GM23248 (cell line): ENCODE measurements around the gene PGK1. TPM values are rescaled to one million over a fixed set of nuclear protein-coding genes. Genes with fewer than 3 reads are reported as not detected.
A peak's percentile ranks its signal among the peaks of the same experiment; 100 is the strongest.
"Not testable (repeated sequence)": the region's sequence is repeated elsewhere in the genome, so short reads cannot be mapped to it uniquely, and the experiment has no call there.

Source experiments
- DNase-seq: peaks from one replicate; pipeline ENCODE4 v3.0.0-alpha.2; 2015
- H2AFZ ChIP-seq: fragments of 200-600 bp; sonication (generic); 2 replicates; pipeline ENCODE4 v1.6.1; 2016; ENCODE audit warnings: antibody characterized with exemption
- H3F3A ChIP-seq: fragments of 200-600 bp; sonication (generic); 2 replicates; pipeline ENCODE4 v1.6.1; 2016; ENCODE audit warnings: mild to moderate bottlenecking, antibody characterized with exemption, mixed run types; ENCODE audit not compliant: insufficient read depth
- H3K27ac ChIP-seq: fragments of 200-600 bp; sonication (generic); 2 replicates; pipeline ENCODE4 v1.5.1; 2016; ENCODE audit warnings: mild to moderate bottlenecking
- H3K27me3 ChIP-seq: fragments of 200-600 bp; sonication (generic); replicated peaks from 2 replicates; pipeline ENCODE4 v1.6.1; 2016; ENCODE audit warnings: mild to moderate bottlenecking; ENCODE audit not compliant: insufficient read depth
- H3K36me3 ChIP-seq: fragments of 200-600 bp; sonication (generic); 2 replicates; pipeline ENCODE4 v1.6.1; 2016; ENCODE audit warnings: low read depth, mild to moderate bottlenecking
- H3K4me1 ChIP-seq: fragments of 200-600 bp; sonication (generic); 2 replicates; pipeline ENCODE4 v1.6.1; 2016; ENCODE audit warnings: mild to moderate bottlenecking; ENCODE audit not compliant: insufficient read depth
- H3K4me2 ChIP-seq: fragments of 200-600 bp; sonication (generic); one replicate; pipeline ENCODE4 v1.6.1; 2016; ENCODE audit warnings: mild to moderate bottlenecking; ENCODE audit not compliant: unreplicated experiment
- H3K4me3 ChIP-seq: fragments of 200-600 bp; sonication (generic); 2 replicates; pipeline ENCODE4 v1.5.1; 2016; ENCODE audit warnings: mild to moderate bottlenecking
- H3K79me2 ChIP-seq: fragments of 200-600 bp; sonication (generic); 2 replicates; pipeline ENCODE4 v1.6.1; 2016; ENCODE audit warnings: mild to moderate bottlenecking; ENCODE audit not compliant: insufficient read depth
- H3K9ac ChIP-seq: fragments of 200-600 bp; sonication (generic); 2 replicates; pipeline ENCODE4 v1.6.1; 2016; ENCODE audit warnings: mild to moderate bottlenecking
- H3K9me2 ChIP-seq: fragments of 200-600 bp; sonication (generic); 2 replicates; pipeline ENCODE4 v1.6.1; 2016; ENCODE audit warnings: mixed run types, mild to moderate bottlenecking, moderate library complexity; ENCODE audit not compliant: insufficient read depth
- H3K9me3 ChIP-seq: fragments of 200-600 bp; sonication (generic); one replicate; pipeline ENCODE4 v1.6.1; 2017; ENCODE audit warnings: low read depth
- H4K20me1 ChIP-seq: fragments of 200-600 bp; sonication (generic); 2 replicates; pipeline ENCODE4 v1.6.0; 2016; ENCODE audit not compliant: insufficient read depth
- EZH2 ChIP-seq: fragments of 200-600 bp; sonication (generic); IDR thresholded peaks from 2 replicates; pipeline ENCODE4 v1.6.1; 2018; ENCODE audit warnings: antibody characterized with exemption, mild to moderate bottlenecking; ENCODE audit not compliant: insufficient read depth, poor library complexity, severe bottlenecking
- EZH2phosphoT487 ChIP-seq: fragments of 200-600 bp; sonication (generic); IDR thresholded peaks from 2 replicates; pipeline ENCODE4 v1.6.1; 2018; ENCODE audit warnings: antibody characterized with exemption, moderate library complexity, mild to moderate bottlenecking, low read depth; ENCODE audit not compliant: insufficient read depth
- WGBS, 2 experiments: methylation state at CpG; one replicate each; pipeline ENCODE4 v1.1.6; 2015 to 2017; ENCODE audit warnings: low lambda C conversion rate in 2 of 2, low coverage in 1 of 2; ENCODE audit errors: missing lambda C conversion rate in 2 of 2; 5-methylcytosine and 5-hydroxymethylcytosine counted together
- in situ Hi-C: fragments of 300-500 bp; cut with MboI; formaldehyde crosslinking; loops from 2 replicates; pipeline ENCODE4 v1.15.0; 2020
- polyA plus RNA-seq: library from polyadenylated mRNA; unstranded; fragments of >200 nt; fragmentation: Nextera tagmentation; extraction: Ambion mirVana; gene quantifications from 2 replicates; pipeline ENCODE4 v1.2.1, GENCODE V29; 2016
- total RNA-seq: library from RNA; depleted of rRNA; stranded (reverse); fragments of >200 nt; shearing (Covaris generic); gene quantifications from 2 replicates; pipeline ENCODE4 v1.2.3, GENCODE V29; 2014

Gene PGK1
- total and polyA plus RNA-seq, 2 experiments from 2014 or later, result 644 to 749 TPM

GRCh38 chrX:78075787-78076389, 28.2 kb upstream of the PGK1 start:
- TF ChIP-seq EZH2, result no peak
- no peak for TF ChIP-seq EZH2phosphoT487
- Histone ChIP-seq H4K20me1 (no peaks in the 10 kb centered on the region), H3K9ac (no peak overlapping the region), H3K9me2 (no peaks in the 10 kb centered on the region), H3F3A (no peaks in the 10 kb centered on the region), H3K27me3 (no peaks in the 10 kb centered on the region), H3K36me3 (no peaks in the 10 kb centered on the region), H3K4me1 (no peaks in the 10 kb centered on the region), H2AFZ (no peak overlapping the region), H3K9me3 (no peaks in the 10 kb centered on the region), H3K4me3 (no peak overlapping the region), H3K27ac (no peak overlapping the region), H3K79me2 (no peaks in the 10 kb centered on the region), H3K4me2 (no peak overlapping the region)
- WGBS, 2 experiments, result 84 to 93% methylated on average over 5 of the region's 5 CpGs
- no peak for DNase-seq
- in situ Hi-C loops, result no loop called here

- H3K36me3 ChIP-seq, H4K20me1 ChIP-seq, H3K4me2 ChIP-seq, H3K27ac ChIP-seq, H2AFZ ChIP-seq, H3F3A ChIP-seq, H3K9me3 ChIP-seq, H3K27me3 ChIP-seq, in situ Hi-C loops, H3K9me2 ChIP-seq, H3K4me3 ChIP-seq, DNase-seq, H3K9ac ChIP-seq, H3K4me1 ChIP-seq, H3K79me2 ChIP-seq: not testable (repeated sequence)
- WGBS, 2 experiments, result 87 to 96% methylated on average over 5 to 6 of the region's 6 CpGs
Measured at GRCh38 chrX:78081413-78081812, 22.6 kb upstream of the PGK1 start.

DNA sequence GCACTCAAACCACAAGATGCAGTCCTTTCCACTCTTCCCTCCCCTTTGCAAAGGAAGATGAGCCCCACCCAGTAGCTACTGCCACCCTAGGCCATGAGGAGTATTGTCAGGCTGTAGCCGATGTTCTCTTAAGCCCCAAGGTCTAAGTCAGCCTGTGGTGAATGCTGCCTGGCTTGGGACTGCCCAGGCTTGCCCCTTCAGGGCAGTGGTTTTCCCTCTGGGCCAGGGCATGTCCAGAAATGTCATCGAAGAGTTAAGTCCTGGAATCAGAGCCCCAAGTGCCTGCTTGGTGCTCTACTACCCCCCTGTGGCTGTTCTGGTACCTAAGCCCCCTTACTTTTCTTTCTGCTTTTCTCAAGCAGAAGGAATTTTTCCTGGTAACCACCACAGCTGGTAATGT, 11.8 kb upstream of the PGK1 start:
- Histone ChIP-seq H3K36me3 (no peaks in the 10 kb centered on the region), H4K20me1 (no peaks in the 10 kb centered on the region), H3K27me3 (no peaks in the 10 kb centered on the region), H3K4me3 (no peak overlapping the region), H2AFZ (no peak overlapping the region), H3K79me2 (no peaks in the 10 kb centered on the region), H3K9me3 (no peaks in the 10 kb centered on the region), H3K4me2 (no peak overlapping the region), H3K9ac (no peak overlapping the region), H3K27ac (no peak overlapping the region), H3F3A (no peaks in the 10 kb centered on the region), H3K9me2 (no peaks in the 10 kb centered on the region), H3K4me1 (no peaks in the 10 kb centered on the region)
- peak; percentile 24 for DNase-seq
- 82 to 94% methylated on average over 2 of the region's 2 CpGs for WGBS, 2 experiments
- no peak for TF ChIP-seq EZH2phosphoT487
- no peak for TF ChIP-seq EZH2
- in situ Hi-C loops, result no loop called here

DNA sequence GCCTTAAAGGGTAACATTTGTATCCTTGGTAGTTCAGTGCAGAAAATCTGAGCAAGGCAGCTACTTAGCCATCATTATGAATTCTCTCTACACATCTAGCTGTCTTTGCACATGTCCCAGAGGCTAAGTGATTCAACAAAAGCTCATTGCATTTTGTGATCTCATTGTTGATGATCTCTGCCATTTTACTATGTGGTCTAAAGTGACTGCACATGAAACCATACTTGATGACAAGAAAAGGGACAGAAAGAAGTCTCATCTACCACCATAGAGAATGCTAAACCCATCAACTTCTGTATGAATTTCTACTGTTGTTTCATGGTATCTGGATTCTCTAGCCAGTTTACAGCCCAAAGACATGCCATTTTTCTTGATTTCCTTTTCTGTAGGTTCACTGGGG, 5.9 kb upstream of the PGK1 start:
- Histone ChIP-seq H3F3A (no peaks in the 10 kb centered on the region; the same call in 1 of the 2 replicates), H3K79me2 (no peaks in the 10 kb centered on the region), H3K27ac (no peak overlapping the region), H3K27me3 (no peaks in the 10 kb centered on the region), H4K20me1 (no peaks in the 10 kb centered on the region), H3K9ac (no peak overlapping the region), H3K4me1 (0 out of 2 replicates have a peak, but pooled peaks cover under 1% of the 10 kb centered on the region), H3K9me2 (no peaks in the 10 kb centered on the region), H3K4me2 (no peak overlapping the region), H3K36me3 (no peaks in the 10 kb centered on the region), H2AFZ (no peak overlapping the region), H3K9me3 (no peaks in the 10 kb centered on the region), H3K4me3 (no peak overlapping the region)
- in situ Hi-C loops, result no loop called here
- no peak for DNase-seq
- TF ChIP-seq EZH2phosphoT487 (no peak), EZH2 (no peak)

- Histone ChIP-seq H3K36me3 (0 out of 2 replicates have a peak, but pooled peaks cover 3% of the 10 kb centered on the region), H3K27ac (no peak overlapping the region), H3K4me1 (0 out of 2 replicates have a peak, but pooled peaks cover 4% of the 10 kb centered on the region), H3K79me2 (peaks cover 30% of the 10 kb centered on the region), H3F3A (peaks cover under 1% of the 10 kb centered on the region; the same call in 1 of the 2 replicates), H2AFZ (no peak overlapping the region), H3K4me2 (no peak overlapping the region), H3K27me3 (no peaks in the 10 kb centered on the region), H3K9me3 (no peaks in the 10 kb centered on the region), H3K9me2 (no peaks in the 10 kb centered on the region), H3K4me3 (no peak overlapping the region), H3K9ac (no peak overlapping the region), H4K20me1 (peaks cover 18% of the 10 kb centered on the region; the same call in 1 of the 2 replicates)
- in situ Hi-C loops, result no loop called here
- 100% methylated on average over 1 of the region's 1 CpG for WGBS, 2 experiments
- TF ChIP-seq EZH2 (no peak), EZH2phosphoT487 (no peak)
- DNase-seq, result no peak
Measured at GRCh38 chrX:78102091-78102490, 2.0 kb upstream of the PGK1 start.
